ENCODE measurements around the gene AUH. TPM values are rescaled to one million over a fixed set of nuclear protein-coding genes. Genes with fewer than 3 reads are reported as not detected.

AUH gene
- total and polyA plus RNA-seq, 7 donors: 13.1 to 40.9 (median 28.2) TPM

DNA sequence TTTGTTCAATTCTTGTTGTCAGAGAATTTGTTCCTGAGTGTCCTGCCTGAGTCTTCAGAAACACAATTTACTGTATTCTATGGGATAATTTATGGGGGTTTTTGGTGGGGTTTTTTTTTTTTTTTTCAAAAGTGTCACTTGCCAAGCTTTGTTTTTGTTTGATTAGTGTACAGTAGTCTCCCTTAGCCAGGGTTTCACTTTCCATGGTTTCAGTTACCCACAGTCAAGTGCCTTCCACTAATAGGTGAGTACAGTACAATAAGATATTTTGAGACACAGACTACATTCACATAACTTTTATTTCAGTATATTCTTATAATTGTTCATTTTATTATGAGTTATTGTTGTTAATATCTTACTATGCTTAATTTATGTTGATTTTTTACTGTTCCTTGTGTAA is 25.0 kb upstream of the AUH start:
- intact Hi-C loops (cut with DNase I): no loop called here

DNA sequence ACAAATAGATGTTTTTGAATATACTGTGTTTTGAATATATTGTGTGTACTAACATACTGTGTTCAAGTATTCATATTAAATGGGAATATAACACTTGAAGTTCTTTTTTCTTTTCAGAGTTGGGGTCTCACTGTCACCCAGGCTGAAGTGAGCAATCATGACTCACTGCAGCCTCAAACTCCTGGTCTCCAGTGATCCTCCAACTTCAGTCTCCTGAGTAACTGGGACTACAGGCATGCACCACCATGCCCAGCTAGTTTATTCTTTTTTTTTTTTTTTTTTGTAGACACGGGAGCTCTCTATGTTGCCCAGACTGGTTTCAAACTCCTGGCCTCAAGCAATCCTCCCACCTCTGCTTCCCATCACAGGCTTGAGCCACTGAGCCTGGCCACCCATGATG is 23.2 kb upstream of the AUH start:
- WGBS, 2 donors: 67 to 82% methylated on average over 1 of the region's 1 CpG
- no peak overlapping the region for H3K27ac ChIP-seq
- no peak overlapping the region for H3K4me3 ChIP-seq
- DNase-seq: no peak
- TF ChIP-seq EP300 (IDR thresholded peaks at IDR 0.05): no peak
- no peak for TF ChIP-seq POLR2A (IDR thresholded peaks at IDR 0.05)
- no peaks in the 10 kb centered on the region for H3K9me3 ChIP-seq
- H3K36me3 ChIP-seq: no peaks in the 10 kb centered on the region
- no peaks in the 10 kb centered on the region for H3K4me1 ChIP-seq
- intact Hi-C loops (cut with DNase I): no loop called here
- no peaks in the 10 kb centered on the region for H3K27me3 ChIP-seq

More for the DNA sequence above, 25.0 kb upstream of the AUH start:
- Histone ChIP-seq H3K36me3 (no peaks in the 10 kb centered on the region), H3K27ac (no peak overlapping the region), H3K9me3 (no peaks in the 10 kb centered on the region), H3K4me3 (no peak overlapping the region), H3K4me1 (no peaks in the 10 kb centered on the region), H3K27me3 (no peaks in the 10 kb centered on the region)
- no peak for DNase-seq
- TF ChIP-seq EP300 (IDR thresholded peaks at IDR 0.05): no peak
- TF ChIP-seq, protein P1, sequence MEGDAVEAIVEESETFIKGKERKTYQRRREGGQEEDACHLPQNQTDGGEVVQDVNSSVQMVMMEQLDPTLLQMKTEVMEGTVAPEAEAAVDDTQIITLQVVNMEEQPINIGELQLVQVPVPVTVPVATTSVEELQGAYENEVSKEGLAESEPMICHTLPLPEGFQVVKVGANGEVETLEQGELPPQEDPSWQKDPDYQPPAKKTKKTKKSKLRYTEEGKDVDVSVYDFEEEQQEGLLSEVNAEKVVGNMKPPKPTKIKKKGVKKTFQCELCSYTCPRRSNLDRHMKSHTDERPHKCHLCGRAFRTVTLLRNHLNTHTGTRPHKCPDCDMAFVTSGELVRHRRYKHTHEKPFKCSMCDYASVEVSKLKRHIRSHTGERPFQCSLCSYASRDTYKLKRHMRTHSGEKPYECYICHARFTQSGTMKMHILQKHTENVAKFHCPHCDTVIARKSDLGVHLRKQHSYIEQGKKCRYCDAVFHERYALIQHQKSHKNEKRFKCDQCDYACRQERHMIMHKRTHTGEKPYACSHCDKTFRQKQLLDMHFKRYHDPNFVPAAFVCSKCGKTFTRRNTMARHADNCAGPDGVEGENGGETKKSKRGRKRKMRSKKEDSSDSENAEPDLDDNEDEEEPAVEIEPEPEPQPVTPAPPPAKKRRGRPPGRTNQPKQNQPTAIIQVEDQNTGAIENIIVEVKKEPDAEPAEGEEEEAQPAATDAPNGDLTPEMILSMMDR (IDR thresholded peaks at IDR 0.05): no peak
- no peak for TF ChIP-seq POLR2AphosphoS5 (IDR thresholded peaks at IDR 0.05)
- TF ChIP-seq POLR2A (IDR thresholded peaks at IDR 0.05): no peak

DNA sequence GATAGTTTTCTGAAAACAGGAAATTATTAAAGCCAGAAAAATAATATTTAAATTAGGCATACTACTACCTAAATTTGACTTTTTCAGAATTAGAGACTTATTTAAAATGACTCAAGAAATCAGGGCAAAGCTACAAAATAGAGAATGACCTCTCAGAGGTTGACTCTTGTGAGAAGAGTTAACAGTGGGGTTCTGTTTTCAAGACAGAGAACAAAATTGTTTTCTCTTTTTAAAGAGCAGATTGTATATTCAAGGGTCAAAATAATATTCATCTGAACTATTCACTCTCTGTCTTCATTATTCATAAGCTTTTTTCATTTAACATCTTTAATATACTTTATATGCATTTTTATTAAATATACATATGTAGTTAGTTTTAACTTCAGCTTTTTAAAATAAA is 21.9 kb upstream of the AUH start:
- Histone ChIP-seq H3K36me3 (no peaks in the 10 kb centered on the region), H3K4me3 (no peak overlapping the region), H3K4me1 (no peaks in the 10 kb centered on the region), H3K9me3 (no peaks in the 10 kb centered on the region), H3K27me3 (no peaks in the 10 kb centered on the region), H3K27ac (no peak overlapping the region)
- no peak for DNase-seq
- TF ChIP-seq POLR2AphosphoS5 (IDR thresholded peaks at IDR 0.05): no peak
- TF ChIP-seq EP300 (IDR thresholded peaks at IDR 0.05): no peak
- TF ChIP-seq, protein P1 (IDR thresholded peaks at IDR 0.05): no peak
- TF ChIP-seq POLR2A (IDR thresholded peaks at IDR 0.05): no peak
- intact Hi-C loops (cut with DNase I): no loop called here

DNA sequence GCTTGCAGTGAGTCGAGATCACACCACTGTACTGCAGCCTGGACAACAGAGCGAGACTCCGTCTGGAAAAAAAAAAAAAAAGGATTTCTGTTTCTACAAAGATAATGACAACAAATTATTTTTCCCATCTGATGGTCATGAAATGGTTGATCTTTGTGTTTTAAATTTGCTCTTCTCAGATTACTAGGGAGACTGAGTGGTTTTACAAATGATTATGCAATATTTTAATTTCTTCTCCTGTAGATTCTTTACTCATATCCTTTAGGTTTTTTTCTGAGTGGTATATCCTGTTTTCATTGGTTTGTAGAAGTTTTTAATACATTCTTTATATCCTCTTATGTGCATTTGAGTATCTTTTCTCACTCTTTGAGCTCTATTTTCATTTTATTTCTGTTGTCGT is 20.6 kb upstream of the AUH start:
- Histone ChIP-seq H3K27ac (no peak overlapping the region), H3K9me3 (no peaks in the 10 kb centered on the region), H3K27me3 (no peaks in the 10 kb centered on the region), H3K36me3 (no peaks in the 10 kb centered on the region), H3K4me3 (no peak overlapping the region), H3K4me1 (no peaks in the 10 kb centered on the region)
- WGBS, 2 donors: 93 to 96% methylated on average over 4 of the region's 4 CpGs
- intact Hi-C loops (cut with DNase I): no loop called here
- DNase-seq: no peak
- TF ChIP-seq POLR2AphosphoS5 (IDR thresholded peaks at IDR 0.05): no peak
- no peak for TF ChIP-seq POLR2A (IDR thresholded peaks at IDR 0.05)
- TF ChIP-seq EP300 (IDR thresholded peaks at IDR 0.05): no peak
- TF ChIP-seq, protein P1 (IDR thresholded peaks at IDR 0.05): no peak

DNA sequence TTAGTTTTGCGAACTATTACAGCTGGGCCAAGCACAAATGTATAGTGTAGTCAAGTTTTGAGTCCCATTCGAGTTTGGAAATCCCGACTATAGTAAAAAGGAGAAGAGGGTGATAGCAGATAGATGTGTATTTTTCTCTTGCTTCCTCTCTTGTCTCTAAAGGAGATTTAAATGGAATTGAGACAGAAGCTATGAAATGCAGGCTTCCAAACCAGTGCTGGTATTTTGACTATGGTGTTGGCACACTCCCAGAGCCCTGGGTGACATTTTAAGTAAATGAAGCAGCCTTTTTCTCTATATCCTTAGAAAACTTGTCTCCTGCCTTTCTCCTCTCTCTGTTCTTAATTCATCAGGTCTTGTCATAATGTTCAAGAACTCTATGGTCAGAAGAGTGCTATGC is 17.7 kb upstream of the AUH start:
- intact Hi-C loops (cut with DNase I): no loop called here
- H3K4me1 ChIP-seq: no peaks in the 10 kb centered on the region
- H3K36me3 ChIP-seq: no peaks in the 10 kb centered on the region
- no peak for DNase-seq
- H3K27ac ChIP-seq: no peak overlapping the region
- no peak overlapping the region for H3K4me3 ChIP-seq
- no peaks in the 10 kb centered on the region for H3K9me3 ChIP-seq
- 58 to 77% methylated on average over 3 of the region's 3 CpGs for WGBS, 2 donors
- no peaks in the 10 kb centered on the region for H3K27me3 ChIP-seq
- no peak for TF ChIP-seq POLR2A (IDR thresholded peaks at IDR 0.05)
- no peak for TF ChIP-seq POLR2AphosphoS5 (IDR thresholded peaks at IDR 0.05)
- no peak for TF ChIP-seq EP300 (IDR thresholded peaks at IDR 0.05)
- TF ChIP-seq, protein P1 (IDR thresholded peaks at IDR 0.05): no peak
